NB4 (cell line): Measurements from ENCODE around the gene DNAH9.

Experiments used
- CTCF ChIP-seq: IDR thresholded peaks from one replicate; pipeline ENCODE4 v1.5.1; 2012; ENCODE audit warnings: low read depth, low read length
- POLR2A ChIP-seq: IDR thresholded peaks from 2 replicates; pipeline ENCODE4 v1.6.1; 2011; ENCODE audit warnings: mild to moderate bottlenecking; ENCODE audit not compliant: insufficient read length; ENCODE audit errors: extremely low read depth

DNA sequence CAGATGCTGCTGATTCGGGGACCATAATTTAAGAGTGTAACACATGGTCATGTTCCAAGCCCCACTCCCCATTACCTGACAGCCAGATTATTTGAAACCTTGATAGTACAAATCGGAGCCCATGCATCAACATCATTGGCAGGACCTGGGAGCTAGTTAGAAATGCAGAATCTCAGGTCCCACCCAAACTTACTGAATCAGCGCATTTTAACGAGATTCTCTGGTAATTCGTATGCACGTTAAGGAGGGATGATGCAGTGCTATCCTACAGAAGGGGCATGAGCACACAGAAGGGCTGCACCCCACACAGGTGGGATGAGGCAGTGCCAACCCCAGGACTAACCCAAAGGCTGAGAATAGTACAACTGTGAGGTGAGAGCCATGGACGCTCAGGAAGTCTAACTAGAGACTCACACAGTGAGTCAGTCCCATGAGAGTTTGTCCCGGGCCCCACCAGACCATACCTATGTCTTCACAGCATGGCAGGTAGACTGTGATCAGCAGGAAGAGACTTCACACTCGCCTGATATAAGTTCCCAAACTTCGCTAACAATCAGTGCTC lies 334.1 kb downstream of the DNAH9 start:
- TF ChIP-seq POLR2A = no peak
- no peak for TF ChIP-seq CTCF
